Eye (tissue), 1 donor: ENCODE results near the gene PPIE.

Experiments used
- DNase-seq: peaks from one replicate; pipeline ENCODE4 v3.0.0-alpha.2; 2015

The PPIE gene

GRCh38 chr1:39721664-39722063 lies 17.0 kb upstream of the PPIE start:
- no peak for DNase-seq

- no peak for DNase-seq
Measured at GRCh38 chr1:39722495-39722894, 16.2 kb upstream of the PPIE start.

- no peak for DNase-seq
Measured at GRCh38 chr1:39726600-39726999, 12.1 kb upstream of the PPIE start.

GRCh38 chr1:39727221-39727931 lies 11.3 kb upstream of the PPIE start:
- DNase-seq, result no peak

- DNase-seq, result no peak
Measured at GRCh38 chr1:39727932-39728317, 10.8 kb upstream of the PPIE start.

DNA sequence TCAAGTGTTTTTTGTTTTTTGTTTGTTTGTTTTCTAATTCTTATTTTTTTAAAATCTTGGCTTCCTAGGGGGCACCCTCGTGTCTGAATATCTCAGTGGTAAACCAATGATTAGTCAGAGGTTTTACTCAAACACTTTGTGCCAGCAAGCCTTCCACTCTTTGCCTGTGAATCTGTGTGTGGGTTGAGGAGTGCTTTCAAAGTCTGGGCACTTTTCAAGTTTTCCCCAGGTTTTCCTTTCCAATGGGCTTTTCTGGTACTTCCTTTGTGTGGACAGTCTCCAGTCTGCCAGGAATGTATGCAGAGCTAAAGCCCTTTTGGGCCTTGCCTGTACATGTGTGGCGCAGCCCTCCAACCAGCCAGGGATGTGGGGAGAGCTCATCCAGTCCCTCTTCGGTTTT lies 9.7 kb upstream of the PPIE start:
- DNase-seq, result no peak

- DNase-seq, result no peak
Measured at GRCh38 chr1:39729842-39730241, 8.8 kb upstream of the PPIE start.

DNA sequence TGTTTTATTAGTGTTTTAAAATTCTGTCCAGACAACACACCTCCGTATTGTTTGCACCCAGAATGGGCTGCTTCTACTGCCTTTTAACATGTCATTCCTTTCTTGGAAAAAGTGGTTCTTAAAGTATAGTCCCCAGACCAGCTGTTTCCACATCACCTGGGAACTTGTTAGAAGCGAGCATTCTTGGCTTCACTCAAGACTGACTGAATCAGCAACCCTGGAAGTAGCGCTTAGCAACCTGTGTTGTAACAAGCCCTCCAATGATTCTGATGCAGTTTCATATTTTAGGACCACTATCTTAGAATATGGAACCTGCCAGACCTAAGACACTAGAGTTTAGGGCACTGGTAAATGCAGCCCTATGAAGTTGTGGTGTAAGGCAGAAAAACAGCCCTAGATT lies 6.0 kb upstream of the PPIE start:
- no peak for DNase-seq

DNA sequence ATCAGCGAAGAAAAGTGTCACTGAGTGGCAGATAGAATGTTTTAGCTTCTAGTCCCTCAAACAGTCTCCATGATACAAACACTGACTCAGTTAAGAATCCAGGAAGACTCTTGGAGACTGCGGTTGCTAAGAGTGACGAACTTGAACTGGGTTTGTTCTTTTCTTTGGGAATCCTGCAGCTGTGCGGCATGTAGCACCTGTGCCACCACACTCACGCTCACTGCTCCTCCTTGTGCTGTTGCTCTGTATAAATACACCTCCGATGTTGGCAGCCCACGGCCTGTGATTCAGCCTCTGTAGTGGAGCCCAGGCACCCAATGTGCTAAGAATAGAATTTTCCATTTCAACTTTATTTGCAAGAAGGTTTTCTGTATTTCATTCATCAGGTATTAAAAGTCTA lies 5.5 kb upstream of the PPIE start:
- DNase-seq, result no peak

GRCh38 chr1:39735731-39736130 lies 3.0 kb upstream of the PPIE start:
- DNase-seq, result no peak

- no peak for DNase-seq
Measured at GRCh38 chr1:39737546-39738169, 1.0 kb upstream of the PPIE start.

DNA sequence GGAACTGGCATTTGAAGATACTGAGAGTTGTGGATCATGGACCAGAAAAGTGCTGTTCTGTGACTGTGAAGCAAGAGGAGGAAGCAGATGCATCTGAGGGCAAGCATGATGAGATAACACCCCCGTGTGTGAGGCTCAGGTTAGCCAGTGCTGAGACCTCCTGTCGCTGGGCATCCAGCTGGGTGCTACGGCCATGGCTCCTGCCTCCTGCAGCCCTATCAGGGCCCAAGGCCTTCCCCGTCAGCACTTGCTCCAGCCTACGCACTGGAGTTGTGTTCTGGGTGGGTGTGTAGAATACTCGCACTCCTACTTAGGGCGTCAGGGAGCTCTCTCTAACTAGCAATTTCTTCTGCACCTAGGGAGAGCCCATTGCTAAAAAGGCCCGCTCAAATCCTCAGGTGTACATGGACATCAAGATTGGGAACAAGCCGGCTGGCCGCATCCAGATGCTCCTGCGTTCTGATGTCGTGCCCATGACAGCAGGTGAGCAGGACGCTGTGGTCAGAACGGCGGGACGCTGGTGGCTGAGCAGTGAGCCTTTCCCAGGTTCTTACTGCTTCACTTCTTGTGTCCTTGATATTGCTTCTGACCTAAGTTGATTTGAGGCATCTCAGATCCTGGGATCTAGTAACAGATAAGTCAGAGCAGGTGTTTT lies 6.5 kb downstream of the PPIE start:
- DNase-seq, result no peak

DNA sequence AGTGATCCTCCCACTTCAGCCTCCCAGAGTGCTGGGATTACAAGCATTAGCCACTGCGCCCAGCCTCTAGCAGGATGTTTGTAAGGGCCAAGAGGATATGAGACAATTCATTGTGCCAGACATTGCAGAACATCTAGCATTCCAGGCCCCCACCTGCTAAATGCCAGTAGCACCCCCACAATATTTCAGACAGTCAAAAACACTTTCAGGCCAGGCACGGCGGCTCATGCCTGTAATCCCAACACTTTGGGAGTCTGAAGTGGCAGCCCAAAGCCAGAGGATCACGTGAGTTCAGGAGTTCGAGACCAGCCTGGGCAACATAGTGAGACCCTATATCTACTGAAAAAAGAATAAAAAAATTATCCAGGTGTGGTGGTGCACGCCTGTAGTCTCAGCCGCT lies 12.9 kb downstream of the PPIE start:
- DNase-seq, result no peak

GRCh38 chr1:39752703-39753102 lies 14.0 kb downstream of the PPIE start:
- no peak for DNase-seq

DNA sequence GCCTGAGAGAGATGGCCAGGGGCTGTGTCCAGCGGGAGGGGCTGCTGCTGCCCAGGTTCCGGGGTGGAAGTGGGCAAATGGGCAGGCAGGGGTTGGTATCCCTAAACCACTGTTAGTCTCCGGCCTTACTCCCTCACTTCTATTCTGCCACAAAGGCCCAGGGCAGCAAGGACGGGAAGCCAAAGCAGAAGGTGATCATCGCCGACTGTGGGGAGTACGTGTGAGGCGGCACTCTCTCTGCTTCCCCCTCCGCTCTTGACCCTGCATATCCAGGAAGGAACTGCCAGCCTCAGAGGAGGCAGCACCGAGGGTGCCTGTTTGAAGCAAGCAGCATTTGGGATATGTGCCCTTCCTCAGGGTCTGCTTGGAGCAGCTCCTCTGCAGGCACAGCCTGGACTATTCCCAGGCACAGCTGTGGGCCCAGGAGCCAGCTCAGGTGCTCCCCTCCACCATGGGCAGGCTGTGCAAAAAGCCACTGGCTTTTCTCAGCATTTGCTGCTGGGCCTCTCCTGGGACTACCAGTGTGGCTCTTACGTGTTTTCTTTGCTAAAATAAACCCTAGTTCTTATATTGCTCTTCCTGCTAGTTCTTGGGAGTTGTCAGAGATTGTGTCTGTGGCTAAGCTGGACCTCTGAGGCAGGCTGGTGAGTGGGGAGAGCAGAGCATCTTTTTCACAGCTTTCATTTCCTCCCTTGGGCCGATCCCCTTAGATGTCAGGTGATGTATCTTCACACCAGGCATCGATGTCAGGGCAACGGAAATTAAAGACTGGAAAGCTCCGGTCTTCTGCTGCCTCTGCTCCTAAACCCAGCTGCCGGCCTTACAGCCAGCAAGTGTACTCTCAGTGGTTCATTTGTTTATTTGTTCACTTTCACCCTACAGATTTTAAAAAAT lies 14.7 kb downstream of the PPIE start:
- no peak for DNase-seq

GRCh38 chr1:39754026-39754570 lies 15.4 kb downstream of the PPIE start:
- DNase-seq, result no peak

DNA sequence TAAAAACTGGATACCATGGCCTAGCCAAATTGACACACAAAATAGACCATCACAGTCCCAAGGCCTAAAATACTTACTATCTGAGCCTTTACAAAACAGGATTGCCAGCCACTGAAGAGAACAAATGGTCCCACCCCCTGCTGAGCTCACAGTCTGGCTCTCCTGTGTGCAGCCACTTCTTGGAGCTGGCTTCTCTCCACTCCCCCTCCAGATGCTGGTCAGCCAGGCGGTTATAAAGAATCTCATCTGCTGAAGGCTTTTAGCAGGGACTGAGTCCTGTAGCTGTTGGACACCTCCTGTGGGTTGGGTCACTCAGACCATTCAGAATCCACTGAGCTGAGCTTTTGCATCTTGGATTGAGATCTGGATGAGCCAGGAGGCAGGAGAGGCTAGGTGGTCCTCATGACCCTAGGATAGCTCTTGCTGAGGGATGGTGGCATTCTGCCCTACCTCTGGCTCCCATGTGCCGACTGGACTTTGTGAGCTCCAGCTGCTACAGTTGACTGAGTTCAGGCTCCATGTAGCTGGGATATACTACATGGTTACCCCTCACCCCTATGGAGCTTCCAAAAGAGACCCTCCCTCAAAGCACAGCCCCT lies 16.3 kb downstream of the PPIE start:
- no peak for DNase-seq

GRCh38 chr1:39755965-39756659 lies 17.4 kb downstream of the PPIE start:
- DNase-seq, result no peak

GRCh38 chr1:39757501-39757900 lies 18.8 kb downstream of the PPIE start:
- no peak for DNase-seq

DNA sequence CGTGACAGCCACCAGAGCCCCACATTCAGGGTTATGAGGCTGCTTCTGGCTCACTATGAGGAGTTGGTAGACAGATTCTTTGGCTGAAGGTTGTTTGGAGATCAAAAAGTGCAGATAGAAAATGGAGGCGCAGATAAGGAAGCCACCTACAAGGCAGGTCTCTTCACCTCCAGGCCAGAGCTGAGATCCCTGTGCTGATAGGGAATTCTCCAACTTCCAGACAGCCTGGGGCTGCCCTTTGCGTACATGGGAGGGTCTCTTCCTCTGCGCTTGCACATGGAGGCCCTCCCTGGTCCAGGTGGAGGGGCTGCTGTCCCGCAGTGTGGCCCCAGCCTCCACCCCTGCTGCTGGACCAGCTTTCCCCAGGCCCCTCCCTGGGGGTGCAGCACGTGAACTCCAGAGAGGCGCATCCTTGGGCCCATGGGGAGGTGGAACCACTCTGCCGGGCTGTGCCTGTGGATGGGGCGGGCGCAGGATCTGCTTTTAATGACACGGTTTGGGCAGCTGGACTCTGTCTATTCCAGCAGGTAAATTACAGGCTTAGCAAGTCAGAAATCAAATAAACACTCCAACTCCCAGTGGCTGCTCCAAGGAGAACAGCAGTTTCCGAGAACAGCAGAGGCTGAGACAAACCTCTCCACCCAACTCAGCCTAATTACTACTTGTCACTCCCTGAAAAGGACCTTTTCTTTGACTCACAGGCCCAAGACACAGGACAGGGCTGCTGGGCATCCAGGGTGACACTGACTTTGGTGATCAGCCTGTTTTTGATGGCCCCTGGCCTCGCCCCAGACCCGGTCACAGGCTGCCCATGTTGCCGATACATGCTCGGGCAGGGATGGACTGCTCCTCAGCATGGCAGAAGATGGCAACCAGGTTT lies 20.1 kb downstream of the PPIE start:
- no peak for DNase-seq

DNA sequence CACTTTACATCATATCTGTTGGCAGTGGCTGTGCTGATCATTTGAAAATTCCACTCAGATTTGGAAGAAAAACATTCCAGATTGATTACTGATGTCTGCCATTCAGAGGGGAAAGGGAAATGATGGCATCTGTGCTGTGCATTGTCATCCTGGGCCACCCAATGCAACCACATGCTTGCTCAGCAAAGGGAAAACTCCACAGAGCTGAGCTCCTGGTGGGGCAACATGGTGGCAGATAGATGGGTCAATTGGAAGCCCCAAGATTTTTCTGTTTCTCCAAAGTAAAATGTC lies 20.7 kb downstream of the PPIE start:
- DNase-seq, result no peak
